LNCaP clone FGC (cell line): ENCODE measurements around the gene ADPRS.

ENCODE experiments used
- DNase-seq: peaks from one replicate; pipeline ENCODE4 v3.0.0-alpha.2; 2011; ENCODE audit warnings: low read depth
- H3K4me3 ChIP-seq: 2 replicates; pipeline ENCODE4 v1.5.1; 2011; ENCODE audit warnings: mild to moderate bottlenecking, low read depth, low read length, control low read depth
- CTCF ChIP-seq: IDR thresholded peaks from 2 replicates; pipeline ENCODE4 v1.5.1; 2012; ENCODE audit warnings: mild to moderate bottlenecking; ENCODE audit not compliant: control insufficient read depth, insufficient read depth; ENCODE audit errors: extremely low read depth

Gene ADPRS

GRCh38 chr1:36137226-36137625 is 48.5 kb downstream of the ADPRS start:
- DNase-seq = no peak
- TF ChIP-seq CTCF = no peak

GRCh38 chr1:36137776-36138175 is 49.1 kb downstream of the ADPRS start:
- H3K4me3 ChIP-seq = no peak overlapping the region
- no peak for TF ChIP-seq CTCF
- no peak for DNase-seq

More at GRCh38 chr1:36137226-36137625, 48.5 kb downstream of the ADPRS start:
- no peak overlapping the region for H3K4me3 ChIP-seq

- DNase-seq = no peak
- TF ChIP-seq CTCF = no peak
- no peak overlapping the region for H3K4me3 ChIP-seq
These were observed 50.8 kb downstream of the ADPRS start for GRCh38 chr1:36139521-36139920.

- DNase-seq = no peak
- H3K4me3 ChIP-seq = no peak overlapping the region
- TF ChIP-seq CTCF = no peak
These were observed 53.4 kb downstream of the ADPRS start for GRCh38 chr1:36142121-36142520.

- no peak overlapping the region for H3K4me3 ChIP-seq
- TF ChIP-seq CTCF = no peak
- DNase-seq = no peak
These were observed 54.7 kb downstream of the ADPRS start for GRCh38 chr1:36143424-36143823.
